NB4 (cell line): ENCODE measurements around the gene ENTREP3.
A peak's percentile ranks its signal among the peaks of the same experiment; 100 is the strongest.
"Not testable (repeated sequence)": the region's sequence is repeated elsewhere in the genome, so short reads cannot be mapped to it uniquely, and the experiment has no call there.

Experiments used
- DNase-seq: peaks from one replicate; pipeline ENCODE4 v3.0.0; 2010; ENCODE audit warnings: low read depth
- H3K4me3 ChIP-seq: one replicate; pipeline ENCODE4 v1.5.1; 2011; ENCODE audit warnings: mild to moderate bottlenecking, low read depth, low read length, moderate library complexity
- MYC ChIP-seq: IDR thresholded peaks from 2 replicates; pipeline ENCODE4 v1.6.1; 2011; ENCODE audit warnings: low read depth, low read length
- POLR2A ChIP-seq: IDR thresholded peaks from 2 replicates; pipeline ENCODE4 v1.6.1; 2011; ENCODE audit warnings: mild to moderate bottlenecking; ENCODE audit not compliant: insufficient read length; ENCODE audit errors: extremely low read depth
- TF ChIP-seq, protein P1 (sequence below): IDR thresholded peaks from one replicate; pipeline ENCODE4 v1.5.1; 2012; ENCODE audit warnings: low read depth, low read length
- TF ChIP-seq, protein P2 (sequence below): IDR thresholded peaks from 2 replicates; pipeline ENCODE4 v1.6.1; 2011; ENCODE audit warnings: low read depth, low read length

Gene ENTREP3

DNA sequence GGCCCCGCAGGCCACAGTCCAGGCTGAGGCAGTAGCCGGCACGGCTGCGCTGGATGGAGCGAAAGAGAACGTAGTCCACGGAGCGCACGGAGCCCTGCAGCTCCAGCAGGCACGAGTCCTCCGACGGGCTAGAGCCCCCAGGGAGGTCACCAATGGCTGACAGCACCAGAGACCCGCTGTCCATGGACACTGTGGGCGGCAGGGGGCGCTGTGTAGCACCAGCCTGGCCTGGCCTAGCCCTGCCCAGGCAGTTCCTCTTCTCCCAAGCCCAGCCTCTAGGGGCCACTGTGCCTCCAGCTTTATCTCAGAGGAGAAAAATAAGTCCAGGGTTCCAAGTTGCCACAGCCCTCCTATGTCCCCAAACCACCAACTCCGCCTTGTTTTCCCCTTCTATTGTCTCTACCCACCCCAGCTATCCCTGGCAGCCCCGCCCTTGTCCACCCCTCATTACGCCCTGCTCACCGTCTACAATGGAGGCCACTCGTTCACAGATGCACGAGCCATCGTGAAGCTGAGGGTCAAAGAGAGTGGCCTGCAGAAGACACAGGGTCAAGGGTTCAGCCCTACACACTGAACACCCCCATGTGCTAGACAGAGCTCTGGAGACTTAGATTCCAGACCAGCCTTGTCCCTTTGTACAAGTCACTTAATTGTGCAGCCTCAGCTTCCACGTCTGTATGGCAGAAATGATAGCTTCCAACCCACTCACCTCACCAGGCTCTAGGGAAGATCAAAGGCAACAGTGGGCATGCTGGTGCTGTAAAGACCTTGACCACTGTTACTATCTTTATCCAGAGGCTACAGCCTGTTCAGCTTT lies 4.4 kb downstream of the ENTREP3 start:
- TF ChIP-seq, protein P1, sequence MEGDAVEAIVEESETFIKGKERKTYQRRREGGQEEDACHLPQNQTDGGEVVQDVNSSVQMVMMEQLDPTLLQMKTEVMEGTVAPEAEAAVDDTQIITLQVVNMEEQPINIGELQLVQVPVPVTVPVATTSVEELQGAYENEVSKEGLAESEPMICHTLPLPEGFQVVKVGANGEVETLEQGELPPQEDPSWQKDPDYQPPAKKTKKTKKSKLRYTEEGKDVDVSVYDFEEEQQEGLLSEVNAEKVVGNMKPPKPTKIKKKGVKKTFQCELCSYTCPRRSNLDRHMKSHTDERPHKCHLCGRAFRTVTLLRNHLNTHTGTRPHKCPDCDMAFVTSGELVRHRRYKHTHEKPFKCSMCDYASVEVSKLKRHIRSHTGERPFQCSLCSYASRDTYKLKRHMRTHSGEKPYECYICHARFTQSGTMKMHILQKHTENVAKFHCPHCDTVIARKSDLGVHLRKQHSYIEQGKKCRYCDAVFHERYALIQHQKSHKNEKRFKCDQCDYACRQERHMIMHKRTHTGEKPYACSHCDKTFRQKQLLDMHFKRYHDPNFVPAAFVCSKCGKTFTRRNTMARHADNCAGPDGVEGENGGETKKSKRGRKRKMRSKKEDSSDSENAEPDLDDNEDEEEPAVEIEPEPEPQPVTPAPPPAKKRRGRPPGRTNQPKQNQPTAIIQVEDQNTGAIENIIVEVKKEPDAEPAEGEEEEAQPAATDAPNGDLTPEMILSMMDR: peak; percentile 99
- TF ChIP-seq POLR2A (no peak), MYC (peak; percentile 79)
- TF ChIP-seq, protein P2, sequence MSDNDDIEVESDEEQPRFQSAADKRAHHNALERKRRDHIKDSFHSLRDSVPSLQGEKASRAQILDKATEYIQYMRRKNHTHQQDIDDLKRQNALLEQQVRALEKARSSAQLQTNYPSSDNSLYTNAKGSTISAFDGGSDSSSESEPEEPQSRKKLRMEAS: peak; percentile 57
- DNase-seq: peak; percentile 95
- H3K4me3 ChIP-seq: peak overlapping the region; percentile 28

DNA sequence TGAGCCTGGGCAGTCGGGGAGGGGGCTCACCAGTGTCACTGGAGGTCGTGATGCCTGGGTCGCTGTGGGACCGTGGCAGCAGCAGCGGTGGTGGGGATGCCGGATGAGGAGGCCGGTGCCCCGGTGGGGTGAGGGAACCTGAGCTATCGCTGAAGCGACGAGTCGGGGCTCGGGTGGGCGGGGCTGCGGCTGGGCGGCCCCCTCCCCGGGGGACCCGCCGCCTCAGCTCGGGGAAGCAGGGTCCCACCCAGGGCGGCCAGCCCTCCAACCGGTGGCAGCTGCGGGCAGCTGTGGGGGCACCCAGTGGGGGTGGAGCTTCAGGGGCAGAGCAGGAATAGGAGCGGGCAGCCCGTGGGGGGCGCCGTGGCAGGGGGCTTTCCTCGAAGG lies 5.0 kb downstream of the ENTREP3 start:
- TF ChIP-seq, protein P2: no peak
- no peak for TF ChIP-seq MYC
- TF ChIP-seq, protein P1: no peak
- peak overlapping the region; percentile 28 for H3K4me3 ChIP-seq
- no peak for DNase-seq

DNA sequence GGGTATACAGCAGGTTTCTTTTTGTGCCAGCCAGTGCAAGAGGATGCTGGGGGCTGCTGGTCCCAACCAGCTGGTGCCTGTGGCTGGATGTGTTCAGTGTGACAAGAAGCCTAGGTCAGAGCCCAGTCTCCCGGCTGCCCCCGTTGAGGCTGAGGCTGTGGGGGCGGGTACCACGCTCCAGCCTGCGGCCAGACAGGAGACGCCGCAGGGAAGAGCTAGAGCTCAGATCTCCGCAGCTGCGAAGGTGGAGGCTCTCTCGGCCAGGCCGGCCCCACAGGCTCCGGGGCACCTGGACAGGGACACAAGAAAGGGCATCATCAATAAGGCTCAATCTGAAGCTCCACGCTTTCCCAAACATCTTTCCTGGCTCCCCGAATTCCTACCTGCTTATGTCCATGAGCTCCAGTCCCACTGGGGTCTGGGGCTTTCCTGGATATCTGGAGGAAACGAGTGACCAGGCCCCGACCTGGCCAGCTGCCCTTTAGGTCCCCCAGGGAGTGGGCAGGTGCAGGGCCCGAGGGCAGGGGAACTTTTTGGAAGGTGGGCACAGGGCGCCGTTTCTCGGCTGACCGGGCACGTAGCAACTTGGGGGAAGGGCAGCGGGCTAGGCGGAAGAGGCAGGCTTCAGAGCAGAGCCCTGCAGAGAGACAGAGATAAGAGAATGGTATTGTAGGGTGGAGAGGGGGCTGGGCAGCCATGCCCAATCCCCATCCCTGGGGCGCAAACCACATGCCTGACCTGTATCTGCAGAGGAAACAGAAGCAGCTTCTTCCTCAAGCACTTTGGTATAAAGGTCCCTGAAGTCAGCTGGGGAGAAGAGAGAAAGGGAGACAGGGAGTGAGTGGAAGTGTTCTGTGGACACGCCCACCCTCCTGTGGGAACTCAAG lies 7.4 kb downstream of the ENTREP3 start:
- DNase-seq: no peak
- TF ChIP-seq, protein P2: no peak
- TF ChIP-seq POLR2A: no peak
- TF ChIP-seq, protein P1: no peak
- TF ChIP-seq MYC: no peak

DNA sequence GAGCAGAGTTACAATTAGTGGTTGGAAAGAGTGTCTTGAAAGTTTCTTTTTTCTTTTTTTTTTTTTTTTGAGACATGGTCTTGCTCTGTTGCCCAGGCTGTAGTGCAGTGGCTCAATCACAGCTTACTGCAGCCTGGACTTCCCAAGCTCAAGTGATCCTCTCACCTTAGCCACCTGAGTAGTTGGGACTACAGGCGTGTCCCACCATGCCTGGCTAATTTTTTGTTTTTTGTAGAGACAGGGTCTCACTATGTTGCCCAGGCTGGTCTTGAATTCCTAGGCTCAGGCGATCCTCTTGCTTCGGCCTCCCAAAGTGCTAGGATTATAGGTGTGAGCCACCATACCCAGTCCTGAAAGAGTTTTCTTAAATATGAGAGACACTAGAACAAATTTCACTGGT lies 8.5 kb downstream of the ENTREP3 start:
- DNase-seq, H3K4me3 ChIP-seq: not testable (repeated sequence)

More for the DNA sequence above, 7.4 kb downstream of the ENTREP3 start:
- no peak overlapping the region for H3K4me3 ChIP-seq

DNA sequence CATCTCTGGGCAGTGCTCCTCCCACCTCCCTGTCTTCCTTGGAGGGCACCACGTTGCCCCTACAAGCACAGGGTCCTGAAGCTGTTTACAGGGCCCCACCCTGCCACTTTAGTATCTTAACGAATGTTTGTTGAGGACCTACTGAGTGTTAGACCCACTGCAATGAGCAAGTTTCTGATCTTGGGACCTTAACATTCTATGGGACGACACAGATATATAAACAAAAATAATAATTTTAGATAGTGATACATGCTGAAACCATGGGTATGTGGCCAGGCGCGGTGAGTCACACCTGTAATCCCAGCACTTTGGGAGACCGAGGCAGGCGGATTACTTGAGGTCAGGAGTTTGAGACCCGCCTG lies 10.1 kb downstream of the ENTREP3 start:
- H3K4me3 ChIP-seq: peak overlapping the region; percentile 47
- no peak for DNase-seq
- no peak for TF ChIP-seq MYC
- TF ChIP-seq, protein P2: no peak
- TF ChIP-seq POLR2A: no peak
- TF ChIP-seq, protein P1: no peak

DNA sequence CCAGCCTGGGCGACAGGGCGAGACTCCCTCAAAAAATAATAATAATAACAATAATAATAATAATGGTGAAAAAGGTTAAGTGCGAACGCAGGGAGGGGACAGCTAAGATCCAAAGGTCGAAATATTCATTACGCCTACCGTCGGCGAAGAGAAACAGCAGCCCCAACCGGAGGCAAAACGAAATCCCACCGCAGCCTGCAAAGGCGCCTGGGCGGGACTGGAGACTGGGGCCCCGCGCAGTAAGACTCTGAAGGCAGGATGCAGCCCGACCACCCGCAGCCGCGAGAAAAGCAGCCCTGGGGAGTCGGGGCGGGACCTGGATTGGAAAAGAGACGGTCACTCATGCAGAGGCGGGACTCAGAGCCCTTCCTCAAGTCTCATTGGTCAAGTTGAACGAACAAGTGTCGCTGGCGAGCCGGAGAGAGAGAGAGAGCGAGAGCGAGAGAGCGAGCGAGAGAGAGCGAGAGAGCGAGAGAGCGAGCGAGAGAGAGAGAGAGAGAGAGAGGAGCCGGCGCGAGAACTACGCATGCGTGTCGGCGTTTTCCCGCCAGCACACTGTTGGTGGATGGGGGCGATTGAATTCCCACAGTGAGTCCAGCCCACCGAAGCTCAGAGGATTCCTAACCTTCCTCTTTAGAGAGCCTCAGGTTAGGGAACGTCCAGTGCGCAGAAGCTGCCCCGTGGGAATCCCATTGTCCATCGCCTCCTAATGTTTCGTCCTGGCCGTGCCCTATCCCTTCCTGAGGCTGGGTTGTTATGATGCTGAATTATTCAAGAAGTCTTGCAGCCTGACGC lies 10.7 kb downstream of the ENTREP3 start:
- H3K4me3 ChIP-seq: peak overlapping the region; percentile 78
- TF ChIP-seq, protein P2: peak; percentile 6
- TF ChIP-seq, protein P1: peak; percentile 20
- TF ChIP-seq POLR2A (peak; percentile 75), MYC (peak; percentile 72)
- DNase-seq: peak; percentile 99
